ENCODE measurements around the gene ALKBH4. TPM values are rescaled to one million over a fixed set of nuclear protein-coding genes. Genes with fewer than 3 reads are reported as not detected.
"Not testable (repeated sequence)": the region's sequence is repeated elsewhere in the genome, so short reads cannot be mapped to it uniquely, and the experiment has no call there.

The ALKBH4 gene
- polyA plus RNA-seq, 12 donors: 5.8 to 10.1 (median 6.8) TPM; not detected in 2

DNA sequence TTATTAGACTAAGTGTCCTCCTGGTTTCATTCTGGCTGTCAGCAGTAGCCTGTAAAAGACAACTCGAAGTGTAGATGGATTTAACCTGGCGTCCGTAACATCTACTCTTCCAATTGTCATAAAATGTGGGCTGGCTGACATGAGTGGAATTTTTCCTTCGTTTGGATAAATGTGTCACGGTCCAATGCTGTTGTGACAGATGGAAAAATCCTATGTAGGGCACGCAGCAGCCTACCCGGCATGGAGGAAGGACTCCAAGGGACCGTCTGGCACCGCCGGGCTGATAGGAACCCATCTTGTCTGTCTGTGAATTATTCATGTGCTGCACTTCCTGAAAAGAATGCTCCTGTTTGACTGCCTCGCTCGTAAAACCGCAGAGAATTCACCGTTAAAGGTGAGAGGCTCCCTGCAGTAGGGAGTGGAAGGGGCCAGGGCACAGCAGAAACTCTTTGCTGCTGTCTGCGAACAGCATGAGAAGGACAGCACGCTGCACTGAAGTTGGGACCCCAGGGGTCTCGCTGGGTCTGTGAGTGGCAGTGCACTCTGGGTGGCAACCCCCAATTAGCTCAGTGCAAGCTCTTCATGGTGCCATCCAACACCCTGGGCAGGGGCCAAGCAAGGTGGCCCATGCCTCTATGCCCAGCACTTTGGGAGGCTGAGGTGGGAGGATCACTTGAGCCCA lies 32.9 kb downstream of the ALKBH4 start:
- DNase-seq: no peak

DNA sequence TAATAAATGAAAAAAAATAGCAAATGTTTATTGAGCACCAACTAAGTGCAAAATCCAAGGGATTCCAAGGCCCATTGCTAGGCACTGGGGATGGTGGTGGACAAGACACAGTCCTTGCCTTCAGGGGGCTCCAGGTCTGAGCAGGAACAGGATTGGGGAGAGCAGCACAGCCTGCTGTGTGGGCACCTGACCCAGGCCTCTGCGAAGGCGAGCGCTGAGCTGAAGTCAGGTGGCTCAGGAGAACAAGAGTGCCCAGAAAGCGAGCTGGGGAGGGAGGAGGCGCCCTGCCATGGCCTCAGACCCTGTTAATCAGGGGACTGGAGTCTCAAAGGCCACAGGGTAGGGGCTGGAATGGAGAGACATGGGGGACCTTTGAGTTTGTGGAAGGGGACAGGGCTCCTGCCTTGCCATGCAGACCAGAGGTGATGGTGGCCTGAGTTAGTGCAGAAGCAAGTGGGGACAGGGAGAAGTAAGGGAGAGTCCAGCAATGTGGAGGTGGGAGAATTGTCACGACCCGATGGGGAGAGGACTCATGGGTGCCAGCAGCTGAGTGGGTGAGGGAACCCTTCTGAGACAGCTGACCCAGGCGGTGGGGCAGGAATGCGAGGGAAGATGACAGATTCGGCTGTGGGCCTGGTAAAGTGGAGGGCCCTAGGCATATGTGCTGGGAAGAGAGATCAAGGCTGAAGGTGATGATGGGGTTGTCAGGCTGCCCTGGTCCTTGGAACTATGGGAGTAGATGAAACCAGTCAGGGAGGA lies 35.3 kb downstream of the ALKBH4 start:
- DNase-seq: no peak

DNA sequence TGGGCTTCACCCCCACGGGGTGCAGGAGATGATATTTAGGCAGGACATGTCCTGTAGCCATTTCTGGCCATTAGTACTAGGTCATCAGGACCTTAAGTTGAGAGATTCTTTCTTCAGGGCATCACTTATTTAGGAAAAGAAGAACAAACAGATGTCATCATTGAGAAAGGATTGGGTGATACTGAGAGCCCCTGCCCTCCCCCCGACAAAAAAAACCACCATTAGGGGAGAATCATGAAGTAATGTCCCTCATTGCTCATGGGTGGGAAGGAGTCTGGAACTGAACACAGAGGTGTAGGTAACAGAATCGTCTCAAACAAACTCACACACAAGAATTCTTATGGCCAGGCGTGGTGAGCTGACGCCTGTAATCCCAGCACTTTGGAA lies 37.7 kb downstream of the ALKBH4 start:
- no peak for DNase-seq

DNA sequence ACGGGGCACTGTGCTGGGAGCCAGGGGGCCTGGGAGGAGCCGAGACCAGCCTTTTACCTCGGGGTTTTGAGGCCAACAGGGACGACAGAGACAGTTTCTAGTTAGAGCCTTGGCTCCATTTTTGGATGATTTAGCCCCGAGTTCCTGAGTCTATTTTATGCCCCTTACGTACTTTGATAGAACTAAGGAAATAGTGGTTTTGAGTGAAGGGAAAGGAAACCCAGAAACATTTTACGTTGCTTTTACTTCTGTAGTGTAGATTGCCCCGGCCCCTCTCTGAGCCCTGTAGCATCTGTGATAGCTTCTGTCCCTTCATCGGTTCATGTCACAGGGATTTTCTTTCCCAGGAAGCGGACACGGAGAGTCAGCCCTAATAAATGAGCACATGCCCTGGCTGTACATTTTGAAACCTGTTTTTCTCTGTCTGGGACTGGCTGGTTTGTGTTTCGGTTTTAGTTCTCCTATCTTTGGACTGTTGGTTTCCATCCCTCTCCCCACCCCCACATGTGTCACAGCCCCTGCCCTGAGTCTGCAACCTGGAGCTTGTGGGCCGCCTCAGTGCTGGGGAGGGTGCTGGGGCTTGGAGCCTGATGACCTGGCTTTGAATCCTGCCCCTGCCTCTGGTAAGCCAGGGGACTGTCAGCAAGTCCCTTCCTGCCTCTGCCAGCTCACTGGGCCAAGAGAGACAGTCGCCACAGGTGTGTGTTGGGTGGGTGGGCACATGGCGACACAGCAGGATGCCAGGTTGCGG lies 38.2 kb downstream of the ALKBH4 start:
- DNase-seq: no peak

DNA sequence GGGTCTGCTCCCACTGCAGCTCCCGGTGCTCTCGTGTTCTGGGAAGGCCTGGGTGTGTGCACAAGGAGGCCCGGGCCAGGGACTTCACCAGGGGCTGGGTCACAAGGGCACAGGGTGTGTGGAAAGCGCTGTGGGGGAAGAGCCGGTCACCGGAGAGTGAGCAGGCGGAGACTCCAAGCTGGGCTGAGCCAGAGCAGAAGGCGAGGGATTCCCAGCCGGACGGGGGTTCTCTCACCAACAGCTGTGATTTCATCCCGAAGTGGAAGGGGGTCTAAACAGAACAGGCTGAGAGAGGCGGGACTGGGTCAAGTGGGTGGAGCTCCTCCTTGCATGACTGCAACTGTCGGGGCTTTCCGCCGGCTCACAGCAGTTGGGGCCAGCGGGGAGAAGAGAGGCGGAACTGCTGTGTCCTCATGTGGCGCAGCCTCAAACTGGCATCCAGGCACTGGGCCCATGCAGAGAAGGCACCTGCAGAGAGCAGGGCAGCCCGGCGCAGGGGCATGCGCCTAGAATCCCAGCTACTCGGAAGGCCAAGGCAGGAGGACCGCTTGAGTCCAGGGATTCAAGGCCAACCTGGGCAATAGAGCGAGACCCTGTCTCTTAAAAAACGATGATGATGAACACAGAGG lies 38.9 kb downstream of the ALKBH4 start:
- no peak for DNase-seq

DNA sequence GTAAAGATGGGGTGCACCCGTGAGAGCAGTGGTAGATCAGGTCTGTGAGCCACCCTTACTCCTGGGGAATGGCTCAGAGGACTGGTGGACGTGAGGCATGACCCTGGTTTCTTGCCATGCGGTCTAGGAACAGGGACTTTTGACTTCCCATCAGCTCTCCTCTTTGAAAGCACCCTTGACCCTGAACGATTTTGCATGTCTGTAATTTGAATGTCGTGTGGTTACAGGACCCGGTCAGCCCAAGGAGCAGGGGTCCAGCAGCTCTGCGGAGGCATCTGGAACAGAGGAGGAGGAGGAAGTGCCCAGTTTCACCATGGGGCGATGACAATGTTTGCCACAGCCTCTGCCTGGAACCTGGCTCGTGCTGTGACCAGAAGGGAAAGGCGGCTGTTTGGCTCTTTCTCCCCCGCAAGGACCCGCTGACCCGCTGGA lies 39.9 kb downstream of the ALKBH4 start:
- no peak for DNase-seq

DNA sequence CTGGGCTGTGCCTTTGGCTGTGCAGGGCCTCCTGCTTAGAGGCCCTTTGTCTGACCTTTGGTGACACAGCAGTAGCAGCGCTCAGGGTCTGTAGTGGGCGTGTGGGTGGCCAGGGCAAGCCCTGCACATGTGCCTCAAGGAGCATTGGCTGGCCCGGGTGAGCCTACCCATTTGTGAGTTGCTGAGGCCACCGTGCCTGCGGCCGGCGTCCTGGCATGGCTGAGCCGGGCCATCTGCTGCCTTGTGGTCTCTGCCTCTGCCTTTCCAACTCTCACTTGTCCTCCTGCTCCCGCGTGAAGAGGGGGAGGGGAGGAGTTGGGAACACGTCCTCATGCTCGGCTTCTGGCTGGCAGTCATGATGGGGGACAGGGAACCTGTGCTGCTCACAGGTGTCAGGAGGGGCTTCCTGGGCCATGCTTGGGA lies 40.5 kb downstream of the ALKBH4 start:
- no peak for DNase-seq

DNA sequence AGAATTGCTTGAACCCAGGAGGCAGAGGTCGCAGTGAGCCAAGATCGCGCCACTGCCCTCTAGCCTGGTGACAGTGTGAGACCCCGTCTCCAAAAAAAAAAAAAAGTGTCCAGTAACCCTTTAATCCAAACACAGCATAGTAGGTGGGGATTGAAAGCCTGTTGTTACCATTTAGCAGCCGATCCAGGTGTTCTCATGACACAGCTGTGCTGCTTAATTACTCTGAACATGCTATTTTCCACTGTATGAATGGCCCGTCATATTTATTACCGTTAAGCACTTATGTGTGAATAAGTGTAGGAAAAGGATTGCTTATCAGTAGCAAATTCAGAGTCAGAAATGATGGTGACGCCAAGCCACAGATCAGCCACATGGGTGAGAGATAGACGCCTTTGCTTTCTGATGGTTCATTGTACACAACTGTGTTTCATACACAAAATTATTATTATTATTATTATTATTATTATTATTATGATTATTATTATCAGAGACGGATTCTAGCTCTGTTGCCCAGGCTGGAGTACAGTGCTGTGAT lies 42.9 kb downstream of the ALKBH4 start:
- no peak for DNase-seq

DNA sequence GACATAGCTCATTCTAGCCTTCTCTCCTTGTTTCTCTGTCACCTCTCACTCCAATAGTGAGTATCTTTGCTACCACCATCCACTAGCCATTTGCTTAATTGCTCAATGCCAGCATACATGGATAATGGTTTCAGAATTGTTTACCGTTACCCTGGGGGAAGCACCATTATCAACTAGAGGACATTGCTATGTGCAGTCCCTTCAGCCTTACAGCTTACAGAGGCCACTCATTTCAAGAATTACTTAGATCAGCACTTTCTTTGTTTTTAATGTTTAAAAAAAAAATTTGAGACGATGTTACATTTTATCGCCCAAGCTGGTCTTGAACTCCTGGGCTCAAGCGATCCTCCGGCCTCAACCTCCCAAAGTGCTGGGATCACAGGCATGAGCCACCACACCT lies 46.1 kb downstream of the ALKBH4 start:
- no peak for DNase-seq

DNA sequence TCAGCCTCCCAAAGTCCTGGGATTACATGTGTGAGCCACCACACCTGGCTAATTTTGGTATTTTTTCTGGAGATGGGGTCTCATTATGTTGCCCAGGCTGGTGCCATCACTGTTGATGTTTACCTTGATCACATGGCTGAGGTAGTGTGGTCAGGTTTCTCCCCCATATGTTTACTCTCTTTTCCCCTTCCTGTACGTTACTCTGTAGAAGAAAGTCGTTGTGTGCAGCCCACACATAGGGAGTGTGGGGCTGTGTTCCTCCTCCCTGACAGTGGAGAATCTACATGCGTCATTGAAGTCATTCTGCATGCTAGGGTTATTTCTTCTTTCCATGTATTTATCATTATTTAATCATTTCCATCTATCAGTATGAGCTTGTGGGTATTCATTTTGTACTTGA lies 47.6 kb downstream of the ALKBH4 start:
- no peak for DNase-seq

DNA sequence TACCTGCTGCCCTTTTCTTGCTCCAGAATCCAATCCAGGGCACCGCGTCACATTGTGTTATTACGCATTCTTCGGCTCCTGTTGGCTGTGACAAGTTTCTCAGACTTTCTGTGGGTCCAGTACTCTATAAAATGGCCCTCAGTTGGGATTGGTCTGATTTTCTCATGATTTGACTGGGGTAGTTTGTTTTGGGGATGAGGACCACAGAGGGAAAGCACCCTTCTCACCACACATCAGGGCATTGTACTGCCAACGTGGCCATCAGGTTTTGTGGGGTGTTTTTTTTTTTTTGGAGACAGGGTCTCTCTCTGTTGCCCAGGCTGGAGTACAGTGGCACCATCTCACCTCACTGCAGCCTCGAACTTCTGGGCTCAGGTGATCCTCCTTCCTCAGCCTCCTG lies 48.3 kb downstream of the ALKBH4 start:
- no peak for DNase-seq

DNA sequence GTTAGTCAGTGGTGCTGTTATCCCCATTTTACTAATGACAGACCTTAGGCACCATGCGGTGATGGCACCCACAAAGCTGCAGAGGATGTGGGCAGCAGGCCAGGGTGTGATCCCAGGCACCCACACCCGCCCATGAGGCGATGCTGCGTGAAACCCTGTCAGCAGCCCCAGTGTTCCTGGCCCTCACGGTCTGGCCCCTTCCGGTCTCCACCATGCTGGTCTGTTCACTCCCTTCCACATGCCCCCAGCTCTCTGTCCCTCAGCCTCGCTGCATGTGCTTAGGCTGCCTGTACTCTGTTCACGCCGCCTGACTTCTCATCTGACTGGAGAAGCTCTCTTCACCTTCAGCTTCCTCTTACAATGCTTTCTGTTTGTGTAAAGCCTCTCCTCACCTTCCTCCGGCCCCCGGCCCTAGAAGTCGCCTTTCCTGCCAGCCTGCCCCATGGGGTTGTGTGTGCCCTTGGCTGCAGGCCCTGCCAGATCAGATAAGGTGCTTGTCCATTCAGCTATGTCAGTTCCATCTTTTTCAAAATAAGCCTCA lies 48.9 kb downstream of the ALKBH4 start:
- DNase-seq: no peak

DNA sequence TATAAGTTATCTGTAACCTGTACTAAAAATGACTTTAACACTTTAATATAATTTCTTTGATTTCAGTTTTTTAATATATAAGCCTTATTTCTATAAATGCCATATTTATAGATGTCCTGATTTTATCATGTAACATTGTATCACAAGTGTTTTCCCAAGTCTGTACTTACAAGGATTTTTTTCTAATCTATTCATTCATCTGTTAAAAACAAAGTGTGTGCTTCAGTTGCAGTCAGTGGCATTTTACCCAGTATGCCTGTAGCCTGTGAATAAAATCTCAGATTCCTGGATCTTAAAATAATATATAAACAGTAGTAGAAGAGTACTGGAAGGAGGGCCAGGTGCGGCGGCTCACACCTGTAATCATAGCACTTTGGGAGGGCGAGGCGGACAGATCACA lies 51.1 kb downstream of the ALKBH4 start:
- no peak for DNase-seq

DNA sequence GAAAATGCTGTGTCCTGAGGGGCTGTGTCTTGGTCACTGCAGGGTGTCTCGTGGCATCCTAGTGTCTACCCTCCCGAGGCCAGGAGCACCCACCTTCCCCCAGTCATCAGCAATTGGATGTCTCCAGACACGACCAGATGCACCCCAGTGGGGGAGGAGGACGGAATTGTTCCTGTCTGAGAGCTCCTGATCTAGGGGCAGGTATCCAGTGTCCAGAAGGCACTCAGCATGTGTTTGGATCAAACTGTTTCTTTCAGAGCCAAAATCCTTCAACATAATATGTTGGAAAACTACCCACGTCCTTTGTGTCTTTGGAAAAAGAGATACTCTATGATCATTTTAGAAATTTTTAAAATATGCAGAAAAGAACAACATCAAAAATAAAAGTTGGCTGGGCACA lies 51.6 kb downstream of the ALKBH4 start:
- DNase-seq: no peak

DNA sequence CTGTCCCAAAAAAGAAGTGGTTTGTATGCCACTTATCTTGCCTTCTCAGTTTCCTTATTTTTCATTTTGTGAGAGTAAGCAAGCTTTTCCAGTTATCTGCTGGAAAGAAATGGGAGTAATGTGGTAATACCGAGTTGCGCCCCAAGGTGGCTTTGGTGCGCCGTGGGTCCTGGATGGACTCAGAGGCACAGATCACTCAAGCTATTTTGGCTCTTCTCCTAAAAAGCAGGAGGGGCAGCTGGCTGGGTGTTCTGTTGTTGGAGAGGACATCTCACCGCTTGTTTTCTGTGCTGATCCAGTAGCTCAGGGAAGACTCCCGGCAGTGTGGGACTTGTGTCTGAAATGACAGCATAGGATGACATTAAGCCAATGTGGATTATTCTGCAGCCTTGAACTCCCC lies 52.1 kb downstream of the ALKBH4 start:
- DNase-seq: no peak

DNA sequence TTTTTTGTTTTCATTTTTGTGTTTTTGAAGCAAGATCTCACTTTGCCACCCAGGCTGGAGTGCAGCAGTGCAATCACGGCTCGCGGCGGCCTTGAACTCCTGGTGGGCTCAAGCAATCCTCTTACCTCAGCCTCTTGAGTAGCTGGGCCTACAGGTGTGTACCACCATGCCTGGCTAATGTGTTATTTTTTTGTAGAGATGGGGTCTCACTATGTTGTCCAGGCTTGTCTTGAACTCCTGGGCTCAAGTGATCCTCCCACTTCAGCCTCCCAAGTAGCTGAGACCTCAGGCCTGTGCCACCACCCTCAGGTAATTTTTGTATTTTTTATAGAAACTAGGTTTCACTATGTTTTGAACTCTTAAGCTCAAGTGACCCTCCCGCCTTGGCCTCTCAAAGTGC lies 53.7 kb downstream of the ALKBH4 start:
- DNase-seq: no peak

DNA sequence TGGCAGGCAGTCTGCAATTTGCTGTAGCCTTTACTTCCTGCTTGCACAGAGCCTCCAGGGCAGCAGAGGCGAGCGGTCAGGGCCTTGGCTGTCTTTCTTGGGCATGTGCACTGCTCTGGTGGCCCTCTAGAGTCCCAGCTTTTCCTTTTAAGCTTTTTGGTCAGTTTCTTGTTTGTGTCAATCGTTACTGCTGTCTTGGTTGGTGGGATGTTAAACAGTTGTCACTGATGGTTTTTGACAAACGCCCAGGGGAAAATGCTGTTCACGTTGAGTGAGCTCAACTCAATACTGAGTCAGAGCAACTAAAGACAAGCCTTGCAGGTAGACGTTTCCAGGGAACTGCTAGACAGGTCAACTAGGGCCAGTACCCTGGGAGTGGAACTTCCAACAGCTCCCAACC lies 54.5 kb downstream of the ALKBH4 start:
- no peak for DNase-seq

DNA sequence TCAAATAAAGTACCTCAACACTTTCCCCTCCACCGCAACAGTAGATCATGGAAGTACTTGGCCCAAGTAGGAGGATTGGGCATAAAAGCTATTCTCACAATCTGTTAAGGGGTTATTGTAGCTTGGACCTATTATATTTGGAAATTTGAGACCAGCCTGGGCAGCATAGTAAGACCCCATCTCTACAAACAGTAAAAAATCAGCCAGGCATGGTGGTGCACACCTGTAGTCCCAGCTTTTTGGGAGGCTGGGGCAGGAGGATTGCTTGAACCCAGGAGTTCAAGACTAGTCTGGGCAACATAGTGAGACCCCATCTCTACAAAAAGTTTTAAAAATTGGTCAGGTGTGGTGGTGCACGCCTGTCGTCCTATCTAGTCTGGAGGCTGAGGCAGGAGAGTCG lies 55.3 kb downstream of the ALKBH4 start:
- no peak for DNase-seq

DNA sequence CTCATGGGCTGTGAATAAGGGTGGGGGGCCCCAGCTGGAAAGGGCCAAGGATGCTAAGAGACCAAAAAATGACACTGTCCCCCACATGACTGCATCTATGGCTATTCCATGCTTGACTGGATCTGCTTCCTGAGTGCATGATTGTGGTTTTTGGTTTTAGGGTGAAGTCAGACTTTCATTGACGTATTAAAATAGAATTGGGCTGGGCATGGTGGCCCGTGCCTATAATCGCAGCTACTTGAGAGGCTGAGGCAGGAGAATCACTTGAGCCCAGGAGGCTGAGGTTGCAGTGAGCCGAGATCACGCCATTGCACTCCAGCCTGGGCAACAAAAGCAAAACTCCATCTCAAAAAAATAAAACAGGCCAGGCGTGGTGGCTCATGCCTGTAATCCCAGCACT lies 56.1 kb downstream of the ALKBH4 start:
- not testable (repeated sequence) for DNase-seq

DNA sequence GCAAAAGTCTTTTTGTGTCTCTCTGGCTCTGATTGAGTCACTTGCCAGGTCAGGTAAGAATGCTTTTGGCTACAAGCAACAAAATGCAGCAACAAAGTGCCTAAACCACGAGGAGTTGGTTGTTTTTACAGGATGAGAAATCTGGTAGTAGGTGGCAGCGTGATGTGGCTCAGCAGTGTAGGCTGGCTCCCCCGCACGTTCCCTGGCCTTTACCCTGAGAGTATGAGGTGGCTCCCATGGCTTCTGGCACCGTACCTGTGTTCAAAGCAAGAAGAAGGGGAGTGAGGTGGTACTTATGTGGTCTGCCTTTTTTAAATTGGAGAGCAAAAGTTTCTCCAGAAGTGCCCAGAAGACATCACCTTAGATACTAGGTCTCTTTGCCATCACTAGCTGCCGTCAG lies 56.8 kb downstream of the ALKBH4 start:
- DNase-seq: no peak
